Measurements from ENCODE around the gene CLRN2. TPM values are rescaled to one million over a fixed set of nuclear protein-coding genes. Genes with fewer than 3 reads are reported as not detected.
A peak's percentile ranks its signal among the peaks of the same experiment; 100 is the strongest.
"Not testable (repeated sequence)": the region's sequence is repeated elsewhere in the genome, so short reads cannot be mapped to it uniquely, and the experiment has no call there.

The CLRN2 gene
- total RNA-seq, 1 donor from 2014 or later = not detected

GRCh38 chr4:17504081-17504480, 10.9 kb upstream of the CLRN2 start:
- DNase-seq (ENCODE audit: low read depth) = no peak

GRCh38 chr4:17510582-17510981, 4.4 kb upstream of the CLRN2 start:
- no peak for DNase-seq (ENCODE audit: low read depth)

GRCh38 chr4:17511051-17511450, 3.9 kb upstream of the CLRN2 start:
- peak; percentile 38 for DNase-seq (ENCODE audit: low read depth)

DNA sequence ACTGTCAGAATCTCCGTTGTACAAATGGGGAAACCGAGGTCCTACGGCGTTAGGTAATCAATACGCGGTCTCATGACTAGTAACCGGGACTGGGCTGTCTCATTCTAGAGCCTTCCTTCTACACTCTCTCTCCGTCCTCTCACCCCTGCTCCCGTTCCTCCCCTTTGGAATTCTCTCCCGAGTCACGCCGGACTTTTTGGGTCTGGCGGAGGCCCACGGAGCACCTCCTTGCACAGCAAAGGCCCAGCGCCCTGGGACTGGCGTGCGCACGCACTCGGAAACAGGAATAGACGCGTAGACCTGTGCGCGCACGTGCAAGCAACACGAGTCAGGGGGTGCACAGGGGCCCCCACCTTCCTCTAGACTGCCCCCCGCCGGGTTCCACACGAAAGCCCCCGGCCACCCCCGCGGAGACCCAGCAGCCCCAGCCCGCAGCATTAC, 3.4 kb upstream of the CLRN2 start:
- DNase-seq (ENCODE audit: low read depth) = no peak

- DNase-seq (ENCODE audit: low read depth) = peak; percentile 38
Measured at GRCh38 chr4:17511950-17512795, 2.8 kb upstream of the CLRN2 start, which contains the start of gene QDPR. QDPR (minus strand) TSS chr4:17512090; CDS start chr4:17512054, 36 bp downstream.

DNA sequence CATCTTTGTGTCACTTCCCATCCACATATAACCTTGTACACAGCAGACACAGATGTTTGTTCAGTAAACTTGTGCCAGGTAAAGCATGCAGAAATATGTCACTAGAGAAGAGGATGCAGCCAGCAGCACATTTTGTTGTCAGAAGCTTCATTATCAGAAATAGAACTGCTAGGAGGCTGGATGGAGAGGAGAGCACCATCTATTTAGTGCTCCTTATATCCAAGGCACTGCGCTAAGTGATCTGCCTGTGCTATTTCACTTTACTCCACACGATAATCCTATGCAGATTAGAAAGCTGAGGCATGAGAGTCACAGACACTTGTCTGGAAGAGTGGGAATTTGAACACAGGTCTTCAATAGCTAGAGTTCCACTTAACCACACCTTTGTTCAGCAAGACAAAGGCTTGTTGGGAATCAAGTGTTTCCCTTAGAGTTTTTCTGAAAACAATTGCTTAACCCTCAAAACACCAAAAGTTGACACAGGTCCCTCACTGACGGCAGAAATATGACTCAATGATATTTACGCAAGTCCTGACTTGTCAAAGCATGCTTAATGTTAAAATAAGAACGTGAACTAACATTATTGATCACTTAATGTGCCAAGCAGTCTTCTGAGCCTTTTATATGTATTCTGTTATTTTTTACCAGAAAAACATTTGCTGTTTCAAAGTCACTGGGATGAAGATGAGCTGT, 1.8 kb upstream of the CLRN2 start:
- DNase-seq (ENCODE audit: low read depth) = no peak

- peak; percentile 26 for DNase-seq (ENCODE audit: low read depth)
Measured at GRCh38 chr4:17515445-17516407, 761 bp downstream of the CLRN2 start.

DNA sequence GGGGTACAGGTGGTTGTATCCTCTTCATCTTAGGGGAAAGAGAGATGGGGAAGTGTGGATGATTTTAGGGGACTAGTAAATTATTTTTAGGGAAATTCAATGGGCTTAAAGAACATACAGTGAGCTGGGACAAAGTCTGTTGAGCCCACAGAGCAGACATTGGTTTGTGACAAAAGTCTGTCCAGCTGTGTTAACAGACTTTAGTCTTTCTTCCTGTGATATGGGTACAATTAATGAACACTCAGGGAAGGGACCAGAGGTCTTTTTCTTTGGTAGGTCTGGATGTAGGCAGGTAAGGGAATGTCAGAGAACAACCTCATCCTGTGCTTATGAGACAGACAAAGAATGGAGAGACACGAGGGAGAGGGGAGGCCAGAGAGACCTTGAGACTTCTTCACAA, 2.0 kb downstream of the CLRN2 start:
- no peak for DNase-seq (ENCODE audit: low read depth)

GRCh38 chr4:17517664-17518063, 2.7 kb downstream of the CLRN2 start:
- DNase-seq (ENCODE audit: low read depth) = no peak

- no peak for DNase-seq (ENCODE audit: low read depth)
Measured at GRCh38 chr4:17521595-17521994, 6.6 kb downstream of the CLRN2 start.

DNA sequence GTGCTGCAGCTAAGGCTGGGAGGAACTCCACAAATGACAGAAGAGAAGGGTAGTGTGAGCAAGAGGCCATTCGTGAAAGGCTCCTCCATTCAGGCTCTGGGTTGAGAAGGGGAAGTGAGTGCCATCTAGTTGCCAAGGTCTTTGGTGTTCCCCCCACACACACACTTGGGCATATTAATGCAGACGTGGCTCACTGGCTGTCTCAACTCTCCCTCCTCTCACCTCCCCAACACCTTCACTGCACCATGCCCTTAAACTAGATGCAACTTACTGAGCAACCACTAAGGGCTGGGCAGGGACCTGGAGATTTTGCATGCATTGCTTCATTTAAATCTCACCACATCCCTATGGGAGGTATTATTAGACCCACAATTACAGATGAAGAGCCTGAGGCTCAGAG, 8.7 kb downstream of the CLRN2 start:
- no peak for DNase-seq (ENCODE audit: low read depth)

DNA sequence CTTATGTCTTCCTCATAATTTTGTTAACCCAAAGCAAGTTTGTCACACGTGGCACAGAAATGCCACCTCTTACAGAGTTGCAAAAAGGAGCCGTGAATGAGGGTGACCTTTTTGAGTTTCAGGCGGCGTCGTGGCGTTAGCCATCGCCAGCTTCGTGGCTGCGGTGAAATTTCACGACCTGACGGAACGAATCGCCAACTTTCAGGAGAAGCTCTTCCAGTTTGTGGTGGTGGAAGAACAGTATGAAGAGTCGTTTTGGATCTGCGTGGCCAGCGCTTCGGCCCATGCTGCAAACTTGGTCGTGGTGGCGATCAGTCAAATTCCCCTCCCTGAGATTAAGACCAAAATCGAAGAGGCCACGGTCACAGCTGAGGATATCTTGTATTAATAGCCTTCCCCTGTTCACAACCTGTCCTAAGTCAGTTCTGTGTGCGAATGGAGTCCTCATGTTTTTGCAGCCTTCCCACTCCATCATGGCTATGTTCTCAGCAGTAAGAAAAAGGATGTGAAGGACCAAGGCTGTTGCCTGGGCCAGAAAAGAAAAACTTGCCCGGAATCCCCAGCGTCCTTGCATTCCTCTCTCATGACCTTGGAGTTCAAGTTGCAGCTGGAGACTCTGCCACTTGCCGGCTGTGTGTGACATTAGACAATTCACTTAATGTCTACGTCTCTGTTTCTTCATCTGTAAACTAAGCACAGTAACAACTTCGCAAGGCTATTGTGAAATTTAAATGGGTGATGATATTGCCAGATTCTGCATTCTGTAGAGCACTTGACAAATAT, 11.9 kb downstream of the CLRN2 start:
- no peak for DNase-seq (ENCODE audit: low read depth)

DNA sequence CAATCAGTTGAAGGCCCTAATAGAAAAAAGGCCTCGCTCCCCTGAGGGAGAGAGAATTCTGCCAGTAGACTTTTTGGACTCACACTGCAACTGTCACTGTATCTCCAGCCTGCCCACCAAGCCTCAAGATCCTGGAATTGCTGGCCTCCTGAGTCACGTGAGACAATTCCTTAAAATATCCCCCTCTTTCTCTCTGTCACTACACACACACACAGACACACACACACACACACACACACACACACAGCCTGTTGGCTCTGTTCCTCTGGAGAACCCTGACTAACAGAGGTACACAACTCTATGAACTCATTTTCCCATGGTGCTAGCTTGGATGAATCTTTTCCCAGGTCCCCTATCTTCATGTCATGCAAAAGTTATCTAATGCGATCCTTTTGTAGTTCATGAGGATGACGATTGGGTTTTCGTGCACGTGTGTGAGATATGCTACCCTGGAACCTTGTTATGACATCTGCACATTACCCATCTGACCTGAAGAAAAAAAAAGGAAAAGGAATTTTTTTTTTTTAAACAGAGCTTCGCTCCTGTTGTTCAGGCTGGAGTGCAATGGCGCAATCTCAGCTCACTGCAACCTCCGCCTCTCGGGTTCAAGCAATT, 13.7 kb downstream of the CLRN2 start:
- DNase-seq (ENCODE audit: low read depth) = no peak

GRCh38 chr4:17531538-17532285, 16.7 kb downstream of the CLRN2 start:
- DNase-seq (ENCODE audit: low read depth) = no peak

- DNase-seq (ENCODE audit: low read depth) = no peak
Measured at GRCh38 chr4:17534705-17535104, 19.7 kb downstream of the CLRN2 start.

- no peak for DNase-seq (ENCODE audit: low read depth)
Measured at GRCh38 chr4:17535242-17535641, 20.3 kb downstream of the CLRN2 start.

- no peak for DNase-seq (ENCODE audit: low read depth)
Measured at GRCh38 chr4:17535906-17536305, 20.9 kb downstream of the CLRN2 start.

DNA sequence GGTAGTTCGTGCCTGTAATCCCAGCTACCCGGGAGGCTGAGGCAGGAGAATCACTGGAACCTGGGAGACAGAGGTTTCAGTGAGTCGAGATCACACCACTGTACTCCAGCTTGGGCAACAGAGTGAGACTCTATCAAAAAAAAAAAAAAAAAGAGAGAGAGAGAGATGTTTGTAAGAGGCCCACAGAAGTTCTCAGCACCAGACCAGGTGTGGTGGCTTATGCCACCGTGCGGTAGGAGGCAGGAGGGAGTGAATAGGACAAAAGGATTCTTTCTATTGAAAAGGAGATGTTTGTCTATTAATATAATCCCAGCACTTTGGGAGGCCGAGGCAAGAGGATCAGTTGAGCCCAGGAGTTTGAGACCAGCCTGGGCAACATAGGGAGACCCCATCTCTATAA, 22.1 kb downstream of the CLRN2 start:
- not testable (repeated sequence) for DNase-seq (ENCODE audit: low read depth)

- no peak for DNase-seq (ENCODE audit: low read depth)
Measured at GRCh38 chr4:17544205-17544604, 29.2 kb downstream of the CLRN2 start.

DNA sequence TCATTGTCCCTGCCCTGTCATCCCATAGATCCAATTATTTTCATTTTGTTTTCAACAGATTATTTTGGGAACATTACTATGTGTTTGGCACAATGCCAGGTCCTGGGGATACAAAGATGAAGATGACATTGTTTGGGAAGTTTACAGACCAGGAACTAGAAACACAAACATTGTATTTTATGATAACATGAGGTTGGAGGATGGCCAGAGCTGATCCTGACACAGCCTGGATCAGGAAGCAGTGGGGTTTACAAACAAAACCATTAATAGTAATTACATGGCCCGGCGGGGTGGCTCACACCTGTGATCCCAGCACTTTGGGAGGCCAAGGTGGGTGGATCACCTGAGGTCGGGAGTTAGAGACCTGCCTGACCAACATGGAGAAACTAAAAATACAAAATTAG, 29.9 kb downstream of the CLRN2 start:
- DNase-seq (ENCODE audit: low read depth) = no peak

Measured in renal cortical epithelial cell (primary cell).